Loucy (cell line): ENCODE data around the gene GNAL.
"Not testable (repeated sequence)": the region's sequence is repeated elsewhere in the genome, so short reads cannot be mapped to it uniquely, and the experiment has no call there.

ENCODE experiments used
- EZH2phosphoT487 ChIP-seq: fragments of 200-600 bp; IDR thresholded peaks from 2 replicates; pipeline ENCODE4 v1.6.1; 2018; ENCODE audit warnings: antibody characterized with exemption, mild to moderate bottlenecking, moderate library complexity, borderline replicate concordance
- TF ChIP-seq, protein P1 (sequence below): fragments of 200-600 bp; sonication (generic); conservative IDR thresholded peaks from 2 replicates; pipeline ENCODE4 v1.5.1; 2014; ENCODE audit warnings: mild to moderate bottlenecking, antibody characterized with exemption, low read length

DNA sequence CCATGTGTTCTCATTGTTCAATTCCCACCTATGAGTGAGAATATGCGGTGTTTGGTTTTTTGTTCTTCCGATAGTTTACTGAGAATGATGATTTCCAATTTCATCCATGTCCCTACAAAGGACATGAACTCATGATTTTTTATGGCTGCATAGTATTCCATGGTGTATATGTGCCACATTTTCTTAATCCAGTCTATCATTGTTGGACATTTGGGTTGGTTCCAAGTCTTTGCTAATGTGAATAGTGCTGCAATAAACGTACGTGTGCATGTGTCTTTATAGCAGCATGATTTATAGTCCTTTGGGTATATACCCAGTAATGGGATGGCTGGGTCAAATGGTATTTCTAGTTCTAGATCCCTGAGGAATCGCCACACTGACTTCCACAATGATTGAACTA, 1.6 kb downstream of the GNAL start:
- TF ChIP-seq, protein P1, sequence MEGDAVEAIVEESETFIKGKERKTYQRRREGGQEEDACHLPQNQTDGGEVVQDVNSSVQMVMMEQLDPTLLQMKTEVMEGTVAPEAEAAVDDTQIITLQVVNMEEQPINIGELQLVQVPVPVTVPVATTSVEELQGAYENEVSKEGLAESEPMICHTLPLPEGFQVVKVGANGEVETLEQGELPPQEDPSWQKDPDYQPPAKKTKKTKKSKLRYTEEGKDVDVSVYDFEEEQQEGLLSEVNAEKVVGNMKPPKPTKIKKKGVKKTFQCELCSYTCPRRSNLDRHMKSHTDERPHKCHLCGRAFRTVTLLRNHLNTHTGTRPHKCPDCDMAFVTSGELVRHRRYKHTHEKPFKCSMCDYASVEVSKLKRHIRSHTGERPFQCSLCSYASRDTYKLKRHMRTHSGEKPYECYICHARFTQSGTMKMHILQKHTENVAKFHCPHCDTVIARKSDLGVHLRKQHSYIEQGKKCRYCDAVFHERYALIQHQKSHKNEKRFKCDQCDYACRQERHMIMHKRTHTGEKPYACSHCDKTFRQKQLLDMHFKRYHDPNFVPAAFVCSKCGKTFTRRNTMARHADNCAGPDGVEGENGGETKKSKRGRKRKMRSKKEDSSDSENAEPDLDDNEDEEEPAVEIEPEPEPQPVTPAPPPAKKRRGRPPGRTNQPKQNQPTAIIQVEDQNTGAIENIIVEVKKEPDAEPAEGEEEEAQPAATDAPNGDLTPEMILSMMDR, result not testable (repeated sequence)
- not testable (repeated sequence) for TF ChIP-seq EZH2phosphoT487
